VCaP (cell line): ENCODE measurements around the gene IGFBP3.

Experiments
- H3K27ac ChIP-seq: fragments of 450-650 bp; 2 replicates; pipeline ENCODE4 v1.5.1; 2017
- TF ChIP-seq, protein P1 (sequence below): fragments of 450-650 bp; conservative IDR thresholded peaks from 2 replicates; pipeline ENCODE4 v1.5.1; 2017; ENCODE audit warnings: mild to moderate bottlenecking, moderate library complexity

IGFBP3 gene

DNA sequence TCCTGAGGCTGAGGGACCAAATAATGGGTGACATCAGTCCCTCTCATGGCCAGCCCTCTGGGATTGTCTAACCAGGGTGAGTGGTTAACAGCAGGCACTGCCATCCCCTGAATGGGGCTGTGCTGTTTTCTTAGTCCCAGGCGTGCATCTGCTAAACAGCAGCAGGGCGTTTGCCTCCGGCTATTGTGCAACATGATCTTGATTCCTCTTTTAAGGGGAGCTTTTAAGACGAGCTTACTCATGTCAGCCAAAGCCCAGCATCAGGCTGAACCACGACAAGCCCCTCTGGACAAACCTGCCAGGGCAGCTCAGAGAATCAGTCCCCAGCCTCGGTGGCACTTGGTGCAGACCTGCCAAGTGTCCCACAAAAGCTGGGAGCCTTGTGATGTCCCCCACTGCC lies 16.2 kb upstream of the IGFBP3 start:
- TF ChIP-seq, protein P1, sequence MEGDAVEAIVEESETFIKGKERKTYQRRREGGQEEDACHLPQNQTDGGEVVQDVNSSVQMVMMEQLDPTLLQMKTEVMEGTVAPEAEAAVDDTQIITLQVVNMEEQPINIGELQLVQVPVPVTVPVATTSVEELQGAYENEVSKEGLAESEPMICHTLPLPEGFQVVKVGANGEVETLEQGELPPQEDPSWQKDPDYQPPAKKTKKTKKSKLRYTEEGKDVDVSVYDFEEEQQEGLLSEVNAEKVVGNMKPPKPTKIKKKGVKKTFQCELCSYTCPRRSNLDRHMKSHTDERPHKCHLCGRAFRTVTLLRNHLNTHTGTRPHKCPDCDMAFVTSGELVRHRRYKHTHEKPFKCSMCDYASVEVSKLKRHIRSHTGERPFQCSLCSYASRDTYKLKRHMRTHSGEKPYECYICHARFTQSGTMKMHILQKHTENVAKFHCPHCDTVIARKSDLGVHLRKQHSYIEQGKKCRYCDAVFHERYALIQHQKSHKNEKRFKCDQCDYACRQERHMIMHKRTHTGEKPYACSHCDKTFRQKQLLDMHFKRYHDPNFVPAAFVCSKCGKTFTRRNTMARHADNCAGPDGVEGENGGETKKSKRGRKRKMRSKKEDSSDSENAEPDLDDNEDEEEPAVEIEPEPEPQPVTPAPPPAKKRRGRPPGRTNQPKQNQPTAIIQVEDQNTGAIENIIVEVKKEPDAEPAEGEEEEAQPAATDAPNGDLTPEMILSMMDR = no peak
- no peak overlapping the region for H3K27ac ChIP-seq

DNA sequence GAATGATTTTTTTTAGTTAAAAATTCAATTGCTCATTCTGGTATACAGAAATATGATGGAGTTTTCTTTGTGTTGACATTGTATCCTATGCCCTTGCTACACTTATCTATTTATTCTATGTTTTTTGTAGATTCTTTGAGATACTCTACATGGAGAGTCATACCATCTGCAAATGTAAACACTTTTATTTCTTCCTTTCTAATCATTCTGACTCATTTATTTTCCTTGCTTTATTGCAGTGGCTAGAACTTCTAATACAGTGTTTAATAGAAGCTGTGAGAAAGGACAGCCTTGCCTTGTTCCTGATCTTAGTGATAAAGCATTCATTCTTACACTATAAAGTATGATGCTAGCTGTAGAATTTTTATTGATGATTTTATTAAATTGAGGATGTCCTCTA lies 9.9 kb upstream of the IGFBP3 start:
- TF ChIP-seq, protein P1 = no peak
- no peak overlapping the region for H3K27ac ChIP-seq

DNA sequence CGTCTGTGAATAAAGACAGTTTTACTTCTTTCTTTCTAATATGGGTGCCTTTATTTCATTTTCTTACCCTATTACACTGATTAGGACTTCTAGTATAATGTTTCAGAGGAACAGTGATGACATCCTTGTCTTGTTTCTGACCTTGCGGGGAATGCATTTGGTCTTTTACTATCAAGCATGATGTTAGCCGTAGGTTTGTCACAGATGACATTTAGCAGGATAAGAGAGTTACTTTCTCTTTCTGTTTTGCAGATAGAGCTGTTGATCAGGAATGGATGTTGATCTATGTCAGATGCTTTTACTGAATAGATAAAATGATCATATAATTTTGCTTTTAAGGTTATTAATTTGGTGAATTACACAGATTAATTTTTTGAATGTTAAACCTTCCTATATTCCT lies 6.6 kb upstream of the IGFBP3 start:
- H3K27ac ChIP-seq = no peak overlapping the region
- TF ChIP-seq, protein P1 = no peak

DNA sequence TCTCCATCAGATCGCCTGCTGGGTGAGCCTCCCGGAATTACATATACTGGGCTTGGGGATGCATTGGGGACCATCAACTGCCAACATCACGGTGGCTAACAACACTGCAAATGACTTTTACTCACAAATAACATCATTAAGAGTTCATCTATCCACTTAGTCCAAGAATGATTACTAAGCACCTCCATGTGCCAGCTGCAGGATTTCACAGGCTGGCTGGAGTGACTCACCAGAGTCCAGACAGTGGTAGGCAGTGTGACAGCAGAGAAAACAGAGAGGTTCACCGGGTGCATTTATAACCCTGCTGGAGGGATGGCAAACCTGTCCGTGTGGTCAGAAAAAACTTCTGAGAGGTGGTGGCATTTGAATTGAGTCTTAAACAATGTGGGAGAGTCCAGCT lies 3.2 kb upstream of the IGFBP3 start:
- TF ChIP-seq, protein P1 = no peak
- peak overlapping the region; percentile 84 for H3K27ac ChIP-seq

DNA sequence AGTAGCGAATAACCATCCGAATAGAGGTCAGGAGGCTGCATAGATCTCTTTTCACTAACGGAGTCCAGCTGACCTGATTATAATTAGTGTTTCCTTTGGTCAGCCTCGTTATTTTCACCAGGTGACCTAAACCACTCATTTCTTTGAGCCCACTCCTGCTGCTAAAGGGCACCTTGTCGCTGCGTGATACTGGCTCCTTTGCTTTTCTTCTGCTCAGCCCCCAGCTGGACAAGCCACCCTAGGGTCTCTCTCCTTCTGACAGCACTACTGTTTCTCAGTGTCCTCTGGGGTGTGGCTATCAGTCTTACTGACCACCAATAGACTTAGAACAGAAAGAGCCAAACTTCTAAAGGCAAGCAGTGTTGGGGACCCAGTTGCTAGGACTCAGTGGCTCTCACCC lies 2.7 kb upstream of the IGFBP3 start:
- TF ChIP-seq, protein P1 = no peak
- peak overlapping the region; percentile 84 for H3K27ac ChIP-seq

DNA sequence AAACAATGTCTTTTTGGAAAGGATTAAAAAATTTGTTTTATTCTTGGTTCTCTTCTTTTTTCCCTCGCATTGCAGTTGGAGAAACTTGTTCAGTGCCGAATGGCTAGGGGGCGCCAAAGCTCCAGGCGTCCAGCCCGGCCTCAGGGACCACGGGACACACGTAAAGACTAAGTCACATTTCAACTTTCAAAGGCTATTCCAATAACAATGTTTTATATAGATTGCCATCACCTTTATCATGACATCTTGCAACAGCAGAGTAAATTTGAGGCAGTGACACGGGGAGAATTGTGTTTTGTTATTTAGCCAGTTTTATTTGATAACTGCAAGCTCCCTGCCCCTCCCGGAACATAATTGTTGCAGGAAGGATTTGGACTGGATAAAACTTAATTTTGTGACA lies 2.2 kb upstream of the IGFBP3 start:
- TF ChIP-seq, protein P1 = peak; percentile 99
- peak overlapping the region; percentile 84 for H3K27ac ChIP-seq

DNA sequence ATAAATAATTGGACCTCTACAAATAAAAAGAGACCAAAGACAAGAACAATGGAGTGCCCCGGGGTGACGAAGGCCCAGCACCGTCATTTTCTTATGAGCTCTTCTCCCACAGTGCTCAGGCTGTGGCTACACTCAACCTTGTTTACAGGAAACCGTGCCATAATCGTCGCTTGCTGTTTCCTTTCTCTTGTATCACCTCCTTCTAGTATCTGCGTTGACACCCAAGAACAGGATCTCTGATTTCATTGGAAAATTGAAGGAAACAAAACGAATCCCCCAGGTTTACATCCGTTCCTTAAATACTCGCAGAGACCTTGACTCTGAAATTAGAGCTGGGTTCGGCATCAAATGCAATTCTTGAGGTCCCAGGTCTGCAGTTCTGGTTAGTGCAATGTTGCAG lies 1.7 kb upstream of the IGFBP3 start:
- peak overlapping the region; percentile 84 for H3K27ac ChIP-seq
- TF ChIP-seq, protein P1 = no peak
